Sigmoid colon (tissue), 7 donors: ENCODE data around the gene TMEM164. TPM values are rescaled to one million over a fixed set of nuclear protein-coding genes. Genes with fewer than 3 reads are reported as not detected.

Experiments used
- DNase-seq: peaks from one replicate; pipeline ENCODE4 v3.0.0-alpha.2; 2019
- H3K27ac ChIP-seq, 4 donors: fragments of 200-600 bp; sonication (generic); one replicate each; pipeline ENCODE4 v1.5.1; 2016 to 2019; ENCODE audit warnings: mild to moderate bottlenecking in 1 of 4
- H3K27me3 ChIP-seq, 3 donors: fragments of 200-600 bp; sonication (generic); one replicate each; pipeline ENCODE4 v1.5.1; 2019; ENCODE audit warnings: mild to moderate bottlenecking in 1 of 3
- H3K36me3 ChIP-seq, 4 donors: fragments of 200-600 bp; sonication (generic); one replicate each; pipeline ENCODE4 v1.5.1; 2016 to 2019
- H3K4me1 ChIP-seq, 4 donors: fragments of 200-600 bp; sonication (generic); one replicate each; pipeline ENCODE4 v1.5.1; 2017 to 2019
- H3K4me3 ChIP-seq, 4 donors: fragments of 200-600 bp; sonication (generic); one replicate each; pipeline ENCODE4 v1.5.1; 2017 to 2019; ENCODE audit warnings: mild to moderate bottlenecking in 2 of 4, moderate library complexity in 1 of 4
- H3K9me3 ChIP-seq, 4 donors: fragments of 200-600 bp in 3 of 4; sonication (generic) in 3 of 4; one replicate each; pipeline versions ENCODE4 v1.5.1 to v1.6.1; 2013 to 2019
- EP300 ChIP-seq, 4 donors: sonication (generic); formaldehyde crosslinking; IDR thresholded peaks; one replicate each; pipeline ENCODE4 v1.6.1; 2017; ENCODE audit warnings: antibody characterized with exemption in 4 of 4
- POLR2A ChIP-seq, 2 donors: fragments of 450-650 bp; IDR thresholded peaks; one replicate each; pipeline ENCODE4 v1.6.1; 2016; ENCODE audit warnings: antibody characterized with exemption in 2 of 2, mild to moderate bottlenecking in 2 of 2, moderate library complexity in 2 of 2
- POLR2AphosphoS5 ChIP-seq, 4 donors: sonication (generic); formaldehyde crosslinking; IDR thresholded peaks; one replicate each; pipeline ENCODE4 v1.6.1; 2017; ENCODE audit warnings: antibody characterized with exemption in 4 of 4
- WGBS, 2 donors: extraction: QIAGEN DNeasy Blood & Tissue Kit; methylation state at CpG; one replicate each; pipeline ENCODE4 v1.1.7; 2013; 5-methylcytosine and 5-hydroxymethylcytosine counted together
- intact Hi-C: fragments of 100-400 bp; cut with DNase I; formaldehyde crosslinking; loops from one replicate; pipeline ENCODE4 v1.15.1; 2023
- polyA plus RNA-seq, 3 donors: library from polyadenylated mRNA; stranded (reverse); fragments of 200-250 nt; gene quantifications; one replicate each; pipeline ENCODE4 v1.2.3, GENCODE V29; 2013
- total RNA-seq, 4 donors: library from RNA; depleted of rRNA; stranded (reverse); fragments of >200 nt; gene quantifications; one replicate each; pipeline ENCODE4 v1.1.0, GENCODE V29; 2016
- TF ChIP-seq, protein P1 (sequence below), 4 experiments: fragments of 450-650 bp in 3 of 4; fragments of 200-600 bp in 1 of 4; IDR thresholded peaks; one replicate each; pipeline ENCODE4 v1.5.1; 2016 to 2019; ENCODE audit warnings: antibody characterized with exemption in 4 of 4, mild to moderate bottlenecking in 3 of 4, moderate library complexity in 2 of 4
- donor health status: healthy with polysubstance abuse.
- donor health status: Bipolar disorder and iron deficiency.
- donor health status: healthy.

Gene TMEM164
- total and polyA plus RNA-seq, 7 donors: 6.4 to 43.2 (median 12.7) TPM

DNA sequence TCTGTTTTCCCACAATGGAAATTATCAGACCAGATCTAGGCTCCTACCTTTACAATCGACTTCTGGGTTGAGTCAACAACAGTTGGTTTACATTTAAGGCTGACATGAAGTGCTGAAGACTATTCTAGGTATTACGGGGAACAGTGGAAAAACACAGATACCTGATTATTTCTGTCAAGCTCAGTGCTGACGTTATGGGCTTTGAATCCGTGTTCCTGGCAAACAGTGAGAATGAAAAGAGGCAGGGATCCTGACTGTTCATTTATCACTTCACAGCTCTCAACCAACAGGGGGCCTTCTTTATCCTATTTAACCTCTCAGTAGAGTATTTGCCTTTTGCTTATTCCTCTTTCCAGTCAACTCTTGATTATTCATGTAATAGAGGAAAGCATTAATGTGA, 43.1 kb downstream of the TMEM164 start:
- H3K4me3 ChIP-seq: no peak overlapping the region
- no peaks in the 10 kb centered on the region for H3K9me3 ChIP-seq
- 71 to 72% methylated on average over 4 of the region's 4 CpGs for WGBS, 2 donors
- H3K27me3 ChIP-seq: no peaks in the 10 kb centered on the region
- peaks cover 0 to 6% (median 3%) of the 10 kb centered on the region in 4 donors for H3K4me1 ChIP-seq
- no peak overlapping the region for H3K27ac ChIP-seq
- TF ChIP-seq EP300 (IDR thresholded peaks at IDR 0.05) (no peak), POLR2A (IDR thresholded peaks at IDR 0.05) (no peak), POLR2AphosphoS5 (IDR thresholded peaks at IDR 0.05) (no peak)
- TF ChIP-seq, protein P1, sequence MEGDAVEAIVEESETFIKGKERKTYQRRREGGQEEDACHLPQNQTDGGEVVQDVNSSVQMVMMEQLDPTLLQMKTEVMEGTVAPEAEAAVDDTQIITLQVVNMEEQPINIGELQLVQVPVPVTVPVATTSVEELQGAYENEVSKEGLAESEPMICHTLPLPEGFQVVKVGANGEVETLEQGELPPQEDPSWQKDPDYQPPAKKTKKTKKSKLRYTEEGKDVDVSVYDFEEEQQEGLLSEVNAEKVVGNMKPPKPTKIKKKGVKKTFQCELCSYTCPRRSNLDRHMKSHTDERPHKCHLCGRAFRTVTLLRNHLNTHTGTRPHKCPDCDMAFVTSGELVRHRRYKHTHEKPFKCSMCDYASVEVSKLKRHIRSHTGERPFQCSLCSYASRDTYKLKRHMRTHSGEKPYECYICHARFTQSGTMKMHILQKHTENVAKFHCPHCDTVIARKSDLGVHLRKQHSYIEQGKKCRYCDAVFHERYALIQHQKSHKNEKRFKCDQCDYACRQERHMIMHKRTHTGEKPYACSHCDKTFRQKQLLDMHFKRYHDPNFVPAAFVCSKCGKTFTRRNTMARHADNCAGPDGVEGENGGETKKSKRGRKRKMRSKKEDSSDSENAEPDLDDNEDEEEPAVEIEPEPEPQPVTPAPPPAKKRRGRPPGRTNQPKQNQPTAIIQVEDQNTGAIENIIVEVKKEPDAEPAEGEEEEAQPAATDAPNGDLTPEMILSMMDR (IDR thresholded peaks at IDR 0.05): no peak
- intact Hi-C loops: no loop called here
- no peaks in the 10 kb centered on the region for H3K36me3 ChIP-seq
- no peak for DNase-seq

DNA sequence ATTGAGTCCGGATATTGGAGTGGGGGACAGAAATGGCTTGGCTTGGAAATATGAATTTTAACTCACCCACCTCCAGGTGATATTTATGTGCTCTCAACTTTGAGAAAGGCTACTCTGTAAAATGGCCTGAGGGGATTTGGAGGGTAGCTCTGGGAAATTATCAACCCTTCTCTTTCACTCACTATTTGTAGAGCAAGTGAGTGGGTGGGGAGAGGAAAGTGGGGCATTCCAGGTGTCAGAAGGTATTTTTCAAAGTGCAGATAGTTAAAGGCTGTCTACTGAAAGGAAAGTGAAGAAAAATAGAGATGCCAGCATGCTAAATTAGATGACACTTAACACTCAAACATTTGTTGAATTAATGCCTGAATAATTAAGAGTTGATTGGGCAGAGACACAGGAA, 44.1 kb downstream of the TMEM164 start:
- no peaks in the 10 kb centered on the region for H3K27me3 ChIP-seq
- DNase-seq: no peak
- TF ChIP-seq POLR2AphosphoS5 (IDR thresholded peaks at IDR 0.05) (no peak), POLR2A (IDR thresholded peaks at IDR 0.05) (no peak), EP300 (IDR thresholded peaks at IDR 0.05) (no peak)
- TF ChIP-seq, protein P1 (IDR thresholded peaks at IDR 0.05): no peak
- no peak overlapping the region for H3K27ac ChIP-seq
- WGBS, 2 donors: 93 to 100% methylated on average over 1 of the region's 1 CpG
- intact Hi-C loops: no loop called here
- H3K4me1 ChIP-seq: peaks cover 0 to 6% (median 3%) of the 10 kb centered on the region in 4 donors
- no peaks in the 10 kb centered on the region for H3K9me3 ChIP-seq
- H3K36me3 ChIP-seq: no peaks in the 10 kb centered on the region
- H3K4me3 ChIP-seq: no peak overlapping the region

DNA sequence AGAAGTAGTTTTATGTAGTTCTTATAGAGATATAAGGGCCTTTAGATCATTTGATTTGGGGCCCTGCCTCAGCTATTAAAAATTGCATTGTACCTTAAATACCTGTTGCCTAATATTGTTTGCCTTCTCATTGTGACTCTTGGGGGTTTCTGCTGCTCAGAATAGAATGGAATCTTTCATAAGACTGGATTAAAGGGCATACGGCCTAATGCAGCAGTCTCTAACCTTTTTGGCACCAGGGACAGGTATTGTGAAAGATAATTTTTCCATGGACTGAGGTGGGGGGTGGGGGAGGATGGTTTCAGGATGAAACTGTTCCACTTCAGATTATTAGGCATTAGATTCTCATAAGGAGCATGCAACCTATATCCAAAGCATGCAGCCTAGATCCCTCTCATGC, 46.2 kb downstream of the TMEM164 start:
- Histone ChIP-seq H3K27me3 (no peaks in the 10 kb centered on the region), H3K9me3 (no peaks in the 10 kb centered on the region), H3K36me3 (no peaks in the 10 kb centered on the region), H3K27ac (no peak overlapping the region), H3K4me3 (no peak overlapping the region), H3K4me1 (peaks cover 0 to 6% (median 0%) of the 10 kb centered on the region in 4 donors)
- intact Hi-C loops: no loop called here
- TF ChIP-seq EP300 (IDR thresholded peaks at IDR 0.05) (no peak), POLR2AphosphoS5 (IDR thresholded peaks at IDR 0.05) (no peak), POLR2A (IDR thresholded peaks at IDR 0.05) (no peak)
- TF ChIP-seq, protein P1 (IDR thresholded peaks at IDR 0.05): no peak
- 79 to 84% methylated on average over 1 of the region's 1 CpG for WGBS, 2 donors
- DNase-seq: no peak

DNA sequence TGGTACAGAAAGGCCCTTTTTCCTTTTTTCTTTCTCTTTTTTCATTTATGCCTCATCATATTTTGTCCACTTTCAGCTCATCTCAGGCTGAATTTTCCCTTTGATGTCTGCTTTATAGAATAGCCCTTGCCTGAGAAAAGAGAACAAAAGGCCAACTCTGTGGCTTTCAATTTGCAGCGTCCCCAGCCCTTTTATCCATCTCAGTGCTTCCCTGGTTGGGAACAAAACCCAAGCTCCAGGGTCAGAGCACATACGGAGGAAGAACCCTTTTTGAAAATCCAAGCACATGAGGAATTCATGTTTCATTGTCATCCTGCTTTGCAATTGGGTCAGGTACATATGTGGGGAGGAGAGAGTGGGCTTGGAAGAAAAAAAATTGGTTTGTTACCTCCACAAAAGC, 47.5 kb downstream of the TMEM164 start:
- no peaks in the 10 kb centered on the region for H3K36me3 ChIP-seq
- no peaks in the 10 kb centered on the region for H3K9me3 ChIP-seq
- intact Hi-C loops: no loop called here
- H3K4me1 ChIP-seq: peaks cover 0 to 6% (median 0%) of the 10 kb centered on the region in 4 donors
- H3K27me3 ChIP-seq: no peaks in the 10 kb centered on the region
- H3K27ac ChIP-seq: no peak overlapping the region
- DNase-seq: no peak
- H3K4me3 ChIP-seq: no peak overlapping the region
- no peak for TF ChIP-seq POLR2AphosphoS5 (IDR thresholded peaks at IDR 0.05)
- no peak for TF ChIP-seq POLR2A (IDR thresholded peaks at IDR 0.05)
- TF ChIP-seq, protein P1 (IDR thresholded peaks at IDR 0.05): no peak
- TF ChIP-seq EP300 (IDR thresholded peaks at IDR 0.05): no peak
- 89 to 91% methylated on average over 2 of the region's 2 CpGs for WGBS, 2 donors

DNA sequence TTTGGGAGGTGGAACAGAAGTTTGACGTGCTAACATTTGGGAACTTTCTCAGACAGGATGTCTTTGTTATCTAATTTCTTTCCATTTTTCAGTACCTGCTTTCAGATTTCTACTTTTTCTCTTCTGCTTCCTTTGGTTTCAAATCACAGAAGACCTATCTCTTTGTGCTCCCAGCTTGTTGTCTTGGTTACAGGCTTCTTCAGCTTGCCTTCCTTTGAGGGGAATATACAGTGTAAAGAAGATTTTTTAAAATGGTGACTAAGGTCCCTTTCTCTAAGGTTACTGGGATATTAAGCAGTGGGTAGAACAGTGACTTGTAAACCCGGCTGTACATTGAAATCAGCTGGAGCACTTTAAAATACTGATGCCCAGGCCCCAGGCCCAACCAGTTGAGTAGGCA, 48.0 kb downstream of the TMEM164 start:
- intact Hi-C loops: no loop called here
- no peaks in the 10 kb centered on the region for H3K27me3 ChIP-seq
- DNase-seq: no peak
- WGBS, 2 donors: 77 to 86% methylated on average over 2 of the region's 2 CpGs
- TF ChIP-seq POLR2A (IDR thresholded peaks at IDR 0.05) (no peak), EP300 (IDR thresholded peaks at IDR 0.05) (no peak), POLR2AphosphoS5 (IDR thresholded peaks at IDR 0.05) (no peak)
- TF ChIP-seq, protein P1 (IDR thresholded peaks at IDR 0.05): no peak
- no peaks in the 10 kb centered on the region for H3K9me3 ChIP-seq
- H3K27ac ChIP-seq: no peak overlapping the region
- H3K4me1 ChIP-seq: peaks cover 0 to 1% (median 0%) of the 10 kb centered on the region in 4 donors
- no peak overlapping the region for H3K4me3 ChIP-seq
- no peaks in the 10 kb centered on the region for H3K36me3 ChIP-seq
